NK-92 (cell line): ENCODE measurements around the gene IFI44.

Experiments used
- DNase-seq: peaks from one replicate; lab custom pipeline; 2025; ENCODE audit not compliant: unreplicated experiment; lab: John Stamatoyannopoulos, UW

IFI44 gene

DNA sequence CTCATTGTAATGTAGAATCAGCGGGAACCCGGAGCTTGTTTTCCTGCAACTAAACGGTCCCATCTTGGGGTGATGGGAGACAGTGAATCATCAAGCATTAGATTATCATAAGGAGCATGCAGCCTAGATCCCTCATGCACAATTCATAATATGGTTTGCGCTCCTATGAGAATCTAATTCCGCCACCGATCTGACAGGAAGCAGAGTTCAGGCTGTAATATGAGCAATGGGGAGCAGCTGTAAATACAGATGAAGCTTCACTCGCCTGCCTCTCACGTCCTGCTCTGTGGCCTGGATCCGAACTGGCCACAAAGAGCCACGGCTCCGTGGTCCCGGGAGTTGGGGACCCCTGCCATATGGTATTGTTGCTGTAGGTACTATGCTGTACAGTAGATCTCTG is 1.6 kb downstream of the IFI44 start:
- DNase-seq = no peak

DNA sequence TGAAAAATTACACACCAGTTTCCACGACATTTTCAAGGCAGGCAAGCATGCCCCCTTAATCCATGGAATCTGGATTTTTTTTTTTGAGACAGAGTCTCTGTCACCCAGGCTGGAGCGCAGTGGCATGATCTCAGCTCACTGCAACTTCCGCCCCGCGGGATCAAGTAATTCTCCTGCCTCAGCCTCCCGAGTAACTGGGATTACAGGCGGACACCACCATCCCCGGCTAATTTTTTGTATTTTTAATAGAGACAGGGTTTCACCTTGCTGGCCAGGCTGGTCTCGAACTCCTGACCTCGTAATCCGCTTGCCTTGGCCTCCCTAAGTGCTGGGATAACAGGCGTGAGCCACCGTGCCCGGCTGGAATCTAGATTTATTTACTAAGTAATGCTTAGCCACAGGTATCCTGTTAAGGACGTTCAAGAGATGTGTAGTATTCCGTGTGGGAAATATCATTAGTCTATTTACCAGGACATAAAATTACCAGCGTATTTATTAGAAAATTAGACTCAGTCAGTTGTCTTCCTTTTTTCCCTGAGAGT is 2.5 kb downstream of the IFI44 start:
- no peak for DNase-seq

DNA sequence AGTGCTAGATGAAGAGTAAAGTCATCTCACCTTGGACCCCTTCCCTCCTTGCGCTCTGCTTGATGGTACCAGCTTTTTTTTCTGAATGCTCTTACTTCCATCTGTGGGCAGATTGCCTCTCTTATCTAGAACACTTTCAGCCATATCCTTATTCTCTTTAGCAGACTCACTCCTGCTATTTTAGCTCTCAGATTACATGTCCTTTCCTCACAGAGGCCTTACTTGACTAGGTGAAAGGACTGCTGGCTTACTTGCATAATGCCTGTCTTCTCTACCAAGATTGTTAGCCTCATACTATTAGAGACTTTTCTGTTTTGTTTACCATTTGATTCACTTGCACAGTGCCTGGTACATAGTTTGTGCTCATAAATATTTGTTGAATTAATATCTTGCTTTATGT is 9.3 kb downstream of the IFI44 start:
- no peak for DNase-seq

DNA sequence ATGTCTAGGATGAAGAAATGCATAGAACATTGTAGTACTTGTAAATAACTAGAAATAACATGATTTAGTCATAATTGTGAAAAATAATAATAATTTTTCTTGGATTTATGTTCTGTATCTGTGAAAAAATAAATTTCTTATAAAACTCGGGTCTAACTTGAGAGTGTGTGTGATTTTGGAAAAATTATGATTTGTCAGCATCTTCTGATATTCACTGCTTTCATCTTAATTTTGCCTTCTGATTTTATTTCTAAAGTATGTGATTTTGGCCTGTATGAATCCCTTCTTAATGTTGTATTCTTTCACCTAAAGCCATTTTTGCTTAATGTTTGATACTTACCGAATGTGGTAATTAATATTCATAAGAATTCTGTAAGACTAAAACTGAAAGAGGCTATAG is 14.3 kb downstream of the IFI44 start:
- DNase-seq = no peak

DNA sequence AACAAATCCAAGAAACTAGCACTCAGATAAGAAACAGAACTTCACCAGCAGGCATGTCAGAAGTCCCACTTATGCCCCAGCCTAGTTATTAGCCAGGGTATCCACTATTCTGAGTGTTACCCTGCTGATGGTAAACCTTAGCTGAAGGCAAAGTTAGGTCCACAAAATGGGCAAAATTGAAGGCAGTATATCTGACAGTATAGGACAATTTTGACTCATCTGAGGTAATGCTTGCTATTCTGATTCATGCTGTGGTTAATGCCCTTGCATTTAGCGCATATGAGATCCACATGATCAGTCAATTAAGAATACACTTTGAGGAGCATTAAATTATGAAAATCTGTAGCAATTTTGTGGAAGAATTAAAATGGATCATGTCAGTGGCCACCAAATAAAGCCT is 15.1 kb downstream of the IFI44 start:
- no peak for DNase-seq

DNA sequence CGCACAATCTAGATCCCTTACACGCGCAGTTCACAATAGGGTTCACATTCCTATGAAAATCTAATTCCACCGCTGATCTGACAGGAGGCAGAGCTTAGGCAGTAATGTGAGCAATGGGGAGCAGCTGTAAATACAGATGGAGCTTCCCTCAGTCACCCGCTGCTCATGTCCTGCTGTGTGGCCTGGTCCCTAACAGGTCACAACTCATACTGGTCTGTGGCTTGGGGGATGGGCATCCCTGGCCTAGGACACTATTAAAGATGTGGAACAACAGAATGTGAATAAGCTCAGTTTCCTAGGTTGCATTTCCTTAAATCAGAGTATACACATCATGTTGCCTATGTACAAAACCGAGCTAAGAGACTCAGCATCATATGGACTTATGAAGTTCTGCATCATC is 16.2 kb downstream of the IFI44 start:
- no peak for DNase-seq

DNA sequence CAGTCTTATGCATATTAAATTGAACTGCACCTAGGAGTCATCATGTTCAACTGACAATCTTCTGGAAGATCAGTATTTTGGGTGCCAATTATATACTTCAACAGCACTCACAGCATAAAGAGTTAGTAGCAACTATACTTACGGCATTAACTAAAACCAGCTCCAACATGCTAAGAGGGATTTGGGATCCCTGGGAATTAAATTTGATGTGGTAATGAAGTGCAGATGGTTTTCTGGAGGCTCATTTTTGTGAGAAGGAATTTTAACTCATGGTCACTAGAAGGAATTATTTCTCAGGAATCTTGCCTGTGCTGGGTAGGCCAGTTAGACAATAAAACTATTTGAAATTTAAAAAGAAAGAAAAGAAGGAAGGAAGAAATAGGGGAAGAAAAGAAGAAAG is 18.3 kb downstream of the IFI44 start:
- no peak for DNase-seq

DNA sequence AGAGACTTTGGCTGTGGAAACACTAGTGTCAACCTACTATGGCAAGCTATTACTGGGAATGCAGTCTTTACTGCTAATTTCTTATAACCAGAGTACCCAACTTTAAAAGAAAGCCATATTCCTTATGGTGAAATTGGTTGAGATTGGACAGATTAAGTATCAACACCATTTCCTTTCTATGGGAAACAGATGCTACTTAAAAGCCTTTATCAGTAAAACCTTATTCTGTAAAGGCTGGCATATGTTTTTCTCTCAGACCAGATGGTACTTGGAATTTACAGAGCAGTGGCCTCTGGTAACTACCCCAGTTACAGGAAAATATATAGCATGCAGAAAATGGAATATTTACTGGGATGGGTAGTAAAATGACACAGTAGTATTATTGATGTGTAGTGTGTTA is 18.8 kb downstream of the IFI44 start:
- DNase-seq = no peak

DNA sequence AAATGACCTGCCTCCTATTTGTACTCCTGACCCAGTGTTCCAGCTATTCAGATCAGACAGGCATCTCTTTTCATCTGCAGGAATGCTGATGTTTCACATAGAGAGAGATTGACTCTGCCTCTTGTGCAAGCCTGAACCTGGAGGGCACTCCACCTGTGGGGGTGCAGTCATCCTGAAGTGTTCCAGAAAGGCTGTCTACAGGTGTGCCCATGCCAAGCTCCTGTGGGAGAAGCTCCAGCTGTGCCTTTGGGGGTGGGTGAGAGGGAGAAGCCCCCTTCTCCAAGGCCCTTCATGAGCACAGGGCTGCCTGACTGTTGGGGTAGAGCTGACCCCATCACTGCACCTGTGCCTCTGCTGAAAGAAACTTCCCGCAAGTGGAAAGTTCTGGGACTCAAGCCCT is 22.8 kb downstream of the IFI44 start:
- no peak for DNase-seq

DNA sequence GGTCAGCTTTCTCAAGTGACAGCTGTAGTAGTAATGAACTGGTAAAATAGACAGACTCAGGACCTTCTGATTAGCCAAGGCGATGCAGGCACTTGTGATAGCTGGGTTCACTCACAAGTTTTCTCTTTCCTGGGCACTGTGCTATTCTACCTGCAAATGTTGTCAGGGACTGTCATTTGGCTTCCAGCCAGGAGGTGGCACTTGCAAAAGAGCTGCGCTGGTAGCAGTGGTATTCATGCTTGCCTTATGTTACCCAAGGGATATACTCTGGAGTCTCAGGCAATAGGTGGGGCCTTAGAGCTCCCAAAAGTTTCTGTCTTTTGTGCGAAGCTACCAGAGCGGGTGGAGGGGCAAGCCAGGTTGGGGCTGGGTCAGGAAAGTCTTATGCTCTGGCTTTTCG is 23.5 kb downstream of the IFI44 start:
- DNase-seq = no peak

DNA sequence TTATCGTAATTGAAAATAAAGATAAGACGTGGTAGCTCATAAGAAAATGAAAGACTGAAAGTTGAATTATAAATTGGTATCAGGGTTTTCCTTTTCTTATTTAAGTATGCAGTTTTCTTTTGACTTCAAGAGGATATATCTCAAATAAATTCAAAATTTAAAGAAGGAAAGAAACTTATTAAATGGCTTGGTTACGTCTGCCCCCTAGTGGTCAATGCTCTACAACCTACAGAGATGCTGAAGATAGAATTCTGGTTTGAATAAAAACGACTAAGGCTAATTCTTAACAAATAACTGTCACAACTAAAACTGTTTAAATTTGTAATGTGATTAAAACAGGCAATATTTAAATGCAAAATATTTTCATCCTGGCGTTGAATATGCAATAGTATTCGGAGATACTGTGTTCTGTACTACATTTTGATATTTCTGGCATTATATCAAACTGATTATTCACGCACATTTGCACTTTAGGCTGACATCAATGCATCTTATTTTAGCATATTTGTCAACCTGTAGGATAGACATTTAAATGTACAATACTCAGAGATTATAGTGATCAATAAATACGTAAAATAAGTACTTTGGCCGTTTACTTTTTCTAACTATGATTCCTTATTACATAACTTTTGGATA is 26.8 kb downstream of the IFI44 start:
- DNase-seq = no peak

DNA sequence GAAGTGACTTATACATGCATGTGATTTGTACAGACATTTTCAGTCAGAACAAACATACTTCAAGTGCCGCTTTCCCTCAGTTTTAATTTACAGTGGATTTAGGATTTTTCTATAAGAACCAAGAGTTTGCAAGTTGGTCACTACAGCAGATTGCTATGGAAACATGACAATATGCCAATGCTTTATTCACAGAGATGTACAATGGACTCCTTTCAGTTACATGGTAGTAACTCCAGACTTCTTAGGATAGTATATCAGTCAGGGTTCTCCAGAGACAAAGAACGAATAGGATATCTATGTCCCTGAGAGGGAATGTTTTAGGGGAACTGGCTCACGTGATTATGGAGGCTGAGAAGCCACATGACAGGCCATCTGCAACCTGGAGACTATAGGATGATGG is 27.4 kb downstream of the IFI44 start:
- no peak for DNase-seq

DNA sequence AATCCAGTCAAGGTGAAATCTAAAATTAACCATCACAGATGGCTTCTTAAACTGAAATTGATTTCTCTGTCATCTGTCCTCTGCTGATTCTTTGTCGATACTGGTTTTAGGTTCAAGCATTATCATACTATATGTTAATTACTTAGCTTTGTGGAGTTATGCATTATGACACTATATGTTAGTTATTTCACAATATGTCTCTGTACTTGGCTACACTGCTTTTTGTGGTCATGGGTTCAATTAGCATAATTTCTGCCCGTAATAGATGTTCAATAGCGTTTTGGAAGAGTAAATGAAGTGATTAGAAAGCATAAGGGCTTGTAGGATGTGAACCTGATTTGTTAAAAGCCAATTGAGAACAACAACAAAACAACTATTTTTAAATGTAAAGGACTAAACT is 28.2 kb downstream of the IFI44 start:
- no peak for DNase-seq

DNA sequence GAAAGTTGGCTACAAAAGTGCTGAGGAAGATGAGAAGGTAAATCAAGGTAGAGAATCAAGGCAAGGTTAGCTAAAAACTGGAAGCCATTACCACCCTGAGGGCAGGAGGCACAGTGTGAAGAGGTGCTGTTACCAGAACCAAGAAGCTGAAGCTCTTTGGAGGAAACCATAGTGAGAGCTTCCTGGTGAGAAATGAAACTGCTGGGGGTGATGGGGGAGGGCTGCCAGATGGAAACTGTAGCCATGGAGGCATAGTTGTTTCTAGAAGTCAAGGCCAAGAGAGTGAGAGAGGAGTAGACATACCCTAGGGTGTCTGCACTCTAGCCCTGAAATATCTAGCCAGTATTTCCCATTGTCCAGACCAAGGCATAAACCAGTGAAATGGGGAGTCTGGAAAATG is 28.7 kb downstream of the IFI44 start:
- DNase-seq = no peak

DNA sequence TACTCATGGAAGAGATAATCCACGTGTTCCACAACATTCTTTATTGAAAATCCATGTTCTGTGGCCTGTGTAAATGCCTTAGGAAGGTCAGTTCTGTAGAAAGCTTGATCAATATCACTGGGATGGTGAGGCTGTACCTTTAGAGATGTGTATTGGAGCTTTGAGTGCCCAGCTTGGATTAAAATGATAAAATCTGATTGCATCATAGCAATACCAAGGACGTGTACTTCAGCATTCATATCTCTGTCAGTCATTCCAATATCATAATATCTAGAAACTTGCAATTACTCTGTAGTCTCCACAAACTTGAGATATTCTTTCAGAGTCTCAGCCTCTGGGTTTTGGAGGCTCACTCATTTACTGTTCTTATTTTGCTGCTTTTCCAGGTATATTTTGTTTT is 31.6 kb downstream of the IFI44 start:
- no peak for DNase-seq

DNA sequence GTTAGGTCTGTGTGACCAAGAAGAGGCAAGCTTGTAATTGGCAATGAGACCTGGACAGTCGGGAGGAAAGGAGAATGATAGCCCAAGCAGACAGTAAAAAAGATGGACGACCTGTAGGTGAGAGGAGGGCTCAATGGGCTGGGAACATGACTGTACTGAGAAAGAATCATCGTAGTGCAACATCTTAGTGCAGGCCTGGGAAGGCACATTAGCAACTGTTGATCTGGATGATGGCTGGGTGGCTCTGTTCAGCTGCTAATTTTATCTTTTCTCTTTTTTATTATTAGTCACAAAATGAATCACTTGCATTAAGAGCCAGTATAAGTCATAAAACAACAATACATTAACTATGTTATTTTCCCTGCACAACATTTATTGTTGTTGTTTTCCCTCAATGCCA is 32.9 kb downstream of the IFI44 start:
- DNase-seq = no peak

DNA sequence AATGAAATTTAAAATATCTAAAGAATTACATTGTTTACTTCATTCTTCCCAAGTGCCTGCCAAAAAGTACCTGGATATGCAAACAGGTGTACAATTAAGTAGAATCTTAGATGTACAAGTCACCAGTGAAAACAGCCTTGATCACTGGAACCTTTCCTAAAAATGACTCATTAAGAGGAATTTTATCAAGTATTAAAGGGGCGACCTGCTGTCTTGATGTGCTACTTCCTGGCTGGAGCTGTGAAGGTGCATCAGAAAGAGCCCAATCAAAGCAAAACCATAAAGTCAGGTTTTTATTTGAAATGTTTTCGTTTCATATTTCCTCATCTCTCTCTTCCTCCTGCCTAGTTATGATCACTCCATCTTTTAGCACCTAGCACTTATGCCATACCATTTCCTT is 33.4 kb downstream of the IFI44 start:
- no peak for DNase-seq

DNA sequence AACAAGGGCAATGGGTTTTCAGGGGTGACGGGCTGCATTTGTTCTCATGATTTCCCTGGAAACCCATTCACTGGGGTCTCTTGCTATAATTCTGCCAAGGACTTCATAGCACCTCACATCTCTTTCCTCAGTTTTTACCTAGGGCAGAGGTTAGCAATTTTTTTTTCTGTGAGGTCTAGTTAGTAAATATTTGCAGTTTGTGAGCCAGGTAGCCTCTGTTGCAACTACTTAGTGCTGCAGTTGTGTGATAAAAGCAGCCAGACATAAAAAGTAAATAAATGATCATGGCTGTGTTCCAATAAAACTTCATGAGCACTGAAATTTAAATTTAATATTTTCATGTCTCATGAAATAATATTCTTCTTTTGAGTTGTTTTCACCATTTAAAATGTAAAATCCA is 37.7 kb downstream of the IFI44 start:
- DNase-seq = no peak

DNA sequence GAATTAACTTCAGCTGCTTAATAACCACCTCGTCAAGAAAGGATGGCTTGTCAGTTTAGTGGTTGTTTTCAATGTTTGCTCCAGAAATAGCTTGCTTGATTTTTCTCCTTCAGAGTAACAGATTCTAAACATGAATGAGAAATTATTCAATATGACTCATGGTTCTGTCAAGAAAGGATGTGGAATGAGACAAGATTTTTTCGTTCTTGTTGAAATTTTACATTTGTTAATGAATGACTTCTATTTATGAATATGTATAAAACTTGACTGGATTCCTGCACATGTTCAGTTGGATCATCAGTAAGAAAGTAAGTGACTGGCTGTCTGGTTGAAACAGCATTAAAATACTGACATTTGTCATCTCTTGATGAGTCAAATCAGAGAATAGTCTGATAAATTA is 38.3 kb downstream of the IFI44 start:
- DNase-seq = no peak

DNA sequence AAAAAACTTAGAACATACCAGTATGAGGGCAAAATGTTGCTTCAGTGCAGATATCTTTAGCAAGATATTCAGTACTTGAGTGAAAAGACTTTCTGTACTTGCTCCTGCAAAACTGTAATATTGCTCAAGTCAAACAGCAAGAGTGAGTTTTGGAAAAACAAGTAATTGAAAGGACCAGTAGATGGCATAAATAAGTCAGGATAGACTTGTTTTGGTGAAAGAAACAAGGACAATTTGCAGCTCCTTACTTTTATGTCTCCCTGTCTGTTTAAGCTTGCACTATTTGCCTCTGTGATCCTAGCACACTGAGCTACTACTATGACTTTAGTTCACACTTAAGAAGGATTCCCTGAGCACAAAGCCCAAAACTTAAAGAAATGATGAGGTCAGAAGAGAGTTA is 39.1 kb downstream of the IFI44 start:
- DNase-seq = no peak

DNA sequence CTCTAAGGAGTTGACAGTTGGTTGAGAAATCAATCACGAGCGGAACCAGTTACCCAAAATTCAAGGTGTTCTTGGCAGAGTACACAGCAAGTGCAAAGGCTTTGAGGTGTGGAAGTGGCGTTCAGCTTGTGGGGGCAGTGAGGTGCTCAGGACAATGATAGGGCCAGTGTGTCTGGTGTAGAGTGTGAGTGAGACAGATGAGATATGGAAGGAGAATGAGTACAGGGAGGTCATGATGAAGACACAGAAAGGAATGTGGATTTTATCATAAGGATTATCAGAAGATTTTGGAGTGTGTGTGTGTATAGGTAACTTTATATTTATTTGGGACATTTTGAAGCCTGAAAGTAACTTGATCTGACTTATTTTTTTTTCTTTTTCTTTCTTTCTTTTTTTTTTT is 40.9 kb downstream of the IFI44 start:
- no peak for DNase-seq

DNA sequence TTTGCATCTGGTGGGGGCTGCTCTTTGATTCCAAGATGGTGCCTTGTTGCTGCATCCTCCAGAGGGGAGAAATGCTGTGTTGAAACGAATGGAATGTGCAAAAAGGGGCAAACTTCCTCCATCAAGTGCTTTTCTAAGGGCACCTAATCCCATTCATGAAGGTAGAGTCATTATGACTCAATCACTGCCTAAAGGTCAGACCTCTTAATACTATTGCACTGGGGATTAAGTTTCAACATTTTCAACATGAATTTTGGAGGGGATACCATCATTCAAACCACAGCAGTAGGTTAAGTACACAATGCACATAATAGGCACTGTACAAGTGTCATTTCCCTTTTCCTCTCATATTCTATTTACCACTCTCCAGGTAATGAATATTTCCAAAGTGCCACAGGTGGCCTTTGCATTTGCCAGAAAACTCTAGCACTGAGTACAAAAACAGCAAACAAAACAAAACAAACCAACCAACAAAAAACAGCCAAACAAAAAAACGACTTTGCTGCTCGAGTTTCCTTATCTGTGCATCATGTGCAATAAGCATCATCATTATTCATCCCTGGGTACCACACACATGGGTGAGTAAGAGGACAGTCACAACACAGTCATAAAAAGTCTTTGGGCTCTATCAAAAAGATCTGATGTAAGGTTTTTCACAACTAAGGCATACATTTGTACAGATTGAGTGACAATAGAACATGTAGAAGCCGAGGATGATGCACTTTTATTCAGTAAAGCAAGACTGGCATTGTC is 42.5 kb downstream of the IFI44 start:
- DNase-seq = no peak

DNA sequence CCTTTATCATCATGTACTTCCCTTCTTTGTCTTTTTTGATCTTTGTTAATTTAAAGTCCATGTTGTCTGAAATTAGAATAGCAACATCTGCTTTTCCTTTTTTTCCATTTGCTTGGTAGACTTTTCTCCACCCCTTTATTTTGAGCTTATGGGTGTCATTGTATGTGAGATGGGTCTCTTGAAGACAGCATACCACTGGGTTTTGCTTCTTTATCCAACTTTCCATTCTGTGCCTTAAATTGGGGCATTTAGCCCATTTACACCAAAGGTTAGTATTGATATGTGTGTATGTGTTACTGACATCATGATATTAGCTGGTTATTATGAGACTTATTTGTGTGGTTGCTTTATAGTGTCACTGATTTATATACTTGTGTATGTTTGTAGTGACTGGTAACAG is 50.2 kb downstream of the IFI44 start:
- no peak for DNase-seq
